Astrocyte of the cerebellum (primary cell): ENCODE results near the gene NSUN5.
"Not testable (repeated sequence)": the region's sequence is repeated elsewhere in the genome, so short reads cannot be mapped to it uniquely, and the experiment has no call there.

Source experiments
- DNase-seq: peaks from one replicate; pipeline ENCODE4 v3.0.0-alpha.2; 2011; ENCODE audit warnings: low read depth
- H3K4me3 ChIP-seq: 2 replicates; pipeline ENCODE4 v1.5.1; 2011; ENCODE audit warnings: mild to moderate bottlenecking, low read depth, low read length, moderate library complexity
- in situ Hi-C: cut with HindIII; loops from 2 replicates; pipeline ENCODE4 v1.10.0; 2017; ENCODE audit warnings: low sequenced_read_pairs
- TF ChIP-seq, protein P1 (sequence below): IDR thresholded peaks from 2 replicates; pipeline ENCODE4 v1.5.1; 2012; ENCODE audit warnings: low read length, low read depth, moderate library complexity, mild to moderate bottlenecking; ENCODE audit errors: missing control alignments

The NSUN5 gene

DNA sequence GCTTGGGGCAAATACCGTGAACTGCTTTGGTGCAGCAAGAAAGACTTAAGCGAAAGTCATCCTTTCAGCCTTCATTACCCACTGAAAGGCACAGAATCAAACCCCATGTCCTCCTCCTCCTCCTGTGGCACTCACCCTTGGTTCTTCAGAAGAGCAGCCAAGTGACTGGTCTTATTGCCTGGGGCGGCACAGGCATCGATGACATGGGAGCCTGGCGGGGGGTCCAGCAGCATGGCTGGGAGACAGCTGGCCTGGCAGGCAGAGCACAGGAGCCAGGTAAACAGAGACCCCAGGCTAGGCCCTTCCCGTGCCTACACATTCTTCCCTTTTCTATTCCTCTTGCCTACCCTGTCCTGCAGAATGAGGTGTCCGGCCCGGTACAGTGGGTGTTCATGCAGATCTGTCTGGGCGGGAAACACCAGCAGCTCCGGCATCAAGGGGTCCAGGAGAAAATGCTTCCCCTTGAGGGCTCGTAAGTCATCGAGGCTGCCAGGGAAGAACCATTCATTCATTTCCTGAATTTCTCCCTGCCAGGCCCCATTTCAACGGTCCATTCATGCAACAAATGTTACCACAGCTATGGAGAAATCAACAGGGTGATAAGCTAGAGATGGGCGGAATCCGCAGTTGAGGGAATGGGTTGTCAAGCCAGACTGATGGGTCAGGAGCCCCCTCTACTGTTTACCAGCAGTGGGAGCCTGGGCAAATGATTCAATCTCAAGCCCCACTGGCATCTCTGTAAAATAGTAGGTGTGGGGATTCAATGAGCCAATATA, 3.8 kb downstream of the NSUN5 start:
- in situ Hi-C loops, DNase-seq, H3K4me3 ChIP-seq: not testable (repeated sequence)
- TF ChIP-seq, protein P1, sequence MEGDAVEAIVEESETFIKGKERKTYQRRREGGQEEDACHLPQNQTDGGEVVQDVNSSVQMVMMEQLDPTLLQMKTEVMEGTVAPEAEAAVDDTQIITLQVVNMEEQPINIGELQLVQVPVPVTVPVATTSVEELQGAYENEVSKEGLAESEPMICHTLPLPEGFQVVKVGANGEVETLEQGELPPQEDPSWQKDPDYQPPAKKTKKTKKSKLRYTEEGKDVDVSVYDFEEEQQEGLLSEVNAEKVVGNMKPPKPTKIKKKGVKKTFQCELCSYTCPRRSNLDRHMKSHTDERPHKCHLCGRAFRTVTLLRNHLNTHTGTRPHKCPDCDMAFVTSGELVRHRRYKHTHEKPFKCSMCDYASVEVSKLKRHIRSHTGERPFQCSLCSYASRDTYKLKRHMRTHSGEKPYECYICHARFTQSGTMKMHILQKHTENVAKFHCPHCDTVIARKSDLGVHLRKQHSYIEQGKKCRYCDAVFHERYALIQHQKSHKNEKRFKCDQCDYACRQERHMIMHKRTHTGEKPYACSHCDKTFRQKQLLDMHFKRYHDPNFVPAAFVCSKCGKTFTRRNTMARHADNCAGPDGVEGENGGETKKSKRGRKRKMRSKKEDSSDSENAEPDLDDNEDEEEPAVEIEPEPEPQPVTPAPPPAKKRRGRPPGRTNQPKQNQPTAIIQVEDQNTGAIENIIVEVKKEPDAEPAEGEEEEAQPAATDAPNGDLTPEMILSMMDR: peak; percentile 16

DNA sequence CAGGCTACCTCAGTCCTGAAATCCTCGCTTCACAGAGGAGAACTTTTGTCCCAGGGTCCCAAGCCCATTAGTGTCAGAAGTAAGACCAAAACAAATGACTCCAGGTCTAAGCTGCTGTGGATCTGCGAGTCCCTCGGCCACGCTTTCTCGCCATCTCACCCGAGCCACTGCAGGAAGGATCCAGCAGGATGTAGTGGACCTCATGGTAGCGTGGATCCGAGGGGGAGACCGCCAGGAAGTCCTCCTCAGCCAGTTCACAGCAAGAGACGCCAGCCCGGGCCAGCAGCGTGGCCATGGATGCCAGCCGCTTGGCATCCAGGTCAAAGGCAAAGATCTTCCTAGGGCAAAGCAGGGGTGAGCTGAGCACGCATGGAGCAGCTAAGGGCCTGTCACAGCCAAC, 4.6 kb downstream of the NSUN5 start:
- in situ Hi-C loops: no loop called here
- TF ChIP-seq, protein P1: no peak
- H3K4me3 ChIP-seq: no peak overlapping the region
- no peak for DNase-seq

DNA sequence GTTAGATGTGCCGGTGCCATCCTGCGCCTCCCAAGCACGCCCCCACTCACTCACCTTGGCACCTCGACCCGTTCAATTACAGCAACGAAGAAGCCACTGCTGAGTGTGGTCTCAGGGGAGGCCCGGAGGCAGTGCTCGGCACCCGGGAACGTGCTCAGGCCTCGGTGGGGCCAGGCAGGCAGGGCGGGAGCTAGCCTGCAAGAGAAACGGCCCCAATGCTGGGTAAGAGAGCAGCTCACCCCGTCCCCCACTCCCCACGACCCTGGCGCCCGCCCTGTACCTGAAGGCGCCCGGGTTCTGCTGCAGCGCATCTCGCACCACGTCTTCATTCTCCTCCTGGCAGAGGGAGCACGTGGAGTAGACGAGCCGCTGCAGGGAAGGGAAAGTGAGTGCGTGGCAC, 5.1 kb downstream of the NSUN5 start:
- no peak for DNase-seq
- TF ChIP-seq, protein P1: no peak
- in situ Hi-C loops: no loop called here
- no peak overlapping the region for H3K4me3 ChIP-seq

DNA sequence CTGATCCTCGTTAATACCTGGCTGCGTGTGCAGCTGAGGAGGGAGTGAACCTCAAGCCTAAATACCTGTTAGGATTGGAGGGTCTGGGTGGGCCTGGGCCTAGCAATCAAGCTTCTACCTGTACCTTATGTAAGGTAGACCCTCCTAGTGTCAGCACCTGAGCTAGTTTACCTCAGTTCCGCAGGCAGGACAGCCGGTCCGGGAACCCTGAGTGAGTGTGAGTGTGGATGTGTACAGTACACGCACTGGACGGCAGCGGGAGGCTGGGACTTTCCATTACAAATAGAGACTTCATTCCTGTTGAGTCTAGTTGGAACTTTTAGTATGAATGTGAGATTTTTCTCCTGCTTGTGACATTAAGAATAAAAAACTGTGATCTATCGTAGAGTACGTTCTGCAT, 5.8 kb downstream of the NSUN5 start:
- DNase-seq, in situ Hi-C loops, H3K4me3 ChIP-seq: not testable (repeated sequence)

DNA sequence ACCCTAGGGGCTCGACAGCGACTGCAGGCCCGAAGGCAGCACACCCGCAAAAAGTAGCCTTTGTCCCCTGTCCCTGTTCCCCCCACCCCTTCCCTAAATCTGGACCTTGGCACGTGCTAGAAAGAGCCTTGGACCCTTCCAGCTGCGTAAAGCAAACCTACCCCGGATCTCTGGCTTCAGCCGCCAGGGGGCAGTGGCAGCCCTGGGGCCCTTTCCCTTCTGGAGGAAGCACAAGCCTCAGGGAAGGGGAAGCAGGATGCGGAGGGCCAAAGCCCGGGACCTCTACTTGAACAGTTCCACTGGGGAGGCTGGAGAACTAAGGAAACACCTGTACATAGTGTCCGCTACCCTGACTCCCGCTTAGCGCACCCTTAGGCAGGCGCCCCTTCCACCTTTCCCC, 7.5 kb downstream of the NSUN5 start:
- DNase-seq, H3K4me3 ChIP-seq, in situ Hi-C loops: not testable (repeated sequence)

DNA sequence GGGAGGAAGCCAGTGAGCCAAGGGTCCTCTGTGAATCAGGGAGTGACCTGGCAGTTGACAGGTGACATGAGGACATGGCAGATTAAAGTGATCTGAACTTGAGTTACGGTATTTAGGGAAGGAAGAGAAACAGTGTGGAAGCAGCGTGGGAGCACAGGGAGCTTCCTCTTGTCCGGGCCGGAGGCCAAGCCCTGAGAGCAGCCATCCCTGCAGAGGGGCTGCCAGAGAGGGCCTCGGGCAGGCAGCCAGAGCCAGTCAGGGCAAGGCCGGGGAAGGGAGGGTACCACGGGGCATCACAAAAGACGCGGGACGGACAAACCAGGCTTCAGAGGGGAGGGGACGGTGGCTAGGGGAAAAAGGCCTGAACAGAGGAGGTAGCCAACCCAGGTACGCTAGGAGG, 8.8 kb downstream of the NSUN5 start:
- H3K4me3 ChIP-seq, in situ Hi-C loops, DNase-seq: not testable (repeated sequence)

DNA sequence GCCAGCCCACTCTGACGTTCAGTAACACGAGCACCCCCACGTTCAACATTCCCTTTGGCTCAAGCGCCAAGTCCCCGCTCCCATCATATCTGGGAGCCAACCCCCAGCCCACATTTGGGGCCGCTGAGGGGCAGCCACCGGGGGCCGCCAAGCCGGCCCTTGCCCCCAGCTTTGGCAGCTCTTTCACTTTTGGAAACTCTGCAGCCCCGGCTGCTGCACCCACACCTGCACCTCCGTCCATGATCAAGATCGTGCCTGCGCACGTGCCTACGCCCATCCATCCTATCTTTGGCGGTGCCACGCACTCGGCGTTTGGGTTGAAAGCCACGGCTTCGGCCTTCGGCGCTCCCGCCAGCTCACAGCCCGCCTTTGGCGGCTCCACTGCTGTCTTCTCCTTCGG, 10.9 kb downstream of the NSUN5 start:
- DNase-seq, H3K4me3 ChIP-seq, in situ Hi-C loops: not testable (repeated sequence)

DNA sequence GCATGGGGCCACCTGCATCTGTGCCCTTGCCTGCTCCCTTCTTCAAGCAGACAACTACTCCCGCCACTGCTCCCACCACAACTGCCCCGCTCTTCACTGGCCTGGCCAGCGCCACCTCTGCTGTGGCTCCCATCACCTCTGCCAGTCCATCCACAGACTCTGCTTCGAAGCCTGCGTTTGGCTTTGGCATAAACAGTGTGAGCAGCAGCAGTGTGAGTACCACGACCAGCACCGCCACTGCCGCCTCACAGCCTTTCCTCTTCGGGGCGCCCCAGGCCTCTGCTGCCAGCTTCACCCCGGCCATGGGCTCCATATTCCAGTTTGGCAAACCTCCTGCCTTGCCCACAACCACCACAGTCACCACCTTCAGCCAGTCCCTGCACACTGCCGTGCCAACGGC, 11.4 kb downstream of the NSUN5 start:
- in situ Hi-C loops, DNase-seq, H3K4me3 ChIP-seq: not testable (repeated sequence)

DNA sequence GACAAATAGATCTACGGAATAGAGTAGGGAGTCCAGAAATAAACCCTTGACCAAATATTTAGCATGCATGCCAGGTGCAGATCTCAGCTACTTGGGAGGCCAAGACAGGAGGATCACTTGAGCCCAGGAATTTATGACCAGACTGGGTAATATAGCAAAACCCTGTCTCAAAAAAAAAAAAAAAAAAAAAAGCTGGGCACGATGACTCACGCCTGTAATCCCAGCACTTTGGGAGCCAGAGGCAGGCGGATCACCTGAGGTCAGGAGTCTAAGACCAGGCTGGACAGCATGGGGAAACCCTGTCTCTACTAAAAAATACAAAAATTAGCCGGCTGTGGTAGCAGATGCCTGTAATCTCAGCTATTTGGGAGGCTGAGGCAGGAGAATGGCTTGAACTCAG, 31.4 kb downstream of the NSUN5 start:
- H3K4me3 ChIP-seq, DNase-seq, in situ Hi-C loops: not testable (repeated sequence)

DNA sequence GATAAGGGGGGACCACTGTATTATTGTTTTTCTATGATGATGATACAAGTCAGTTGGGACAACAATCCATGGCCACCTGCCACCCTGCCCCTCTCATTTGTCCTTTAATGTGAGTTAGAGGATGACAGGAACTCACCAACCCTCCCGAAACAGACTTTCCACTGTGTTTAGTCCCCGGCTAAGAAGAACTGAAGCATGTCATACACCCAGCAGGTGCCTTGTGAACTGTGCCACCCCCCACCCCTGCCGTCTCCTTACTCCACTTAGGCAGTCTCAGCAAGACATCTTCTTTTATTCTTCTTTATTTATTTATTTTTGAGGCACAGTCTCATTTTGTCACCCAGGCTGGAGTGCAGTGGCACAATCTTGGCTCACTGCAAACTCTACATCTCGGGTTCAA, 40.8 kb downstream of the NSUN5 start:
- DNase-seq, in situ Hi-C loops, H3K4me3 ChIP-seq: not testable (repeated sequence)

DNA sequence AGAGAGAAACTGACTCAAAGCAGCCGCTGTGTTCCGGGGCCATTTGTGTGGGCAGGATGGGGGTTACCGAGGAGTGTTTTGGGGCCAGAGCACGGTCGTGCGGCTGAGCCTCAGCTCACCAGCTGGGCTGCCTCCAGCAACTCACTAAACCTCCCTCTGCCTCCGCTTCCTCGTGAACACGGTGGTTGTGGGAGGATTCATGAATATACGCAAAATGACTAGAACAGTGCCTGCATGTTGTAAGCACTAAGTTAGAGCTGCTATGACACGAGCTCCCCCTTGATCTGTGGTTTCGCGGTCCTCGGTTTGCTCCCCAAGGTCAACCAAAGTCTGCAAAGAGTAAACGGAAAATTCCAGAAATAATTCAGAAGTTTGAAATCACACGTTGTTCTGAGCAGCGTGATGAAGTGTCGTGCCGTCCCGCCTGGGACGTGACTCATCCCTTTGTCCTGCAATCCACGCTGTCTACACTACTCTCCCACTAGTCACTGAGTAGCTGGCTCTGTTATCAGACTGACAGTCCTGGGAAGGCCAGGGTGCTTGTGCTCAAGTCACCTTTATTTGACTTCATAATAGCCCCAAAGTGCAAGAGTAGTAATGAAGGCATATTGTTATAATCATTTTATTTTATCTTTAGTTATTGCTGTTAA, 41.8 kb downstream of the NSUN5 start:
- H3K4me3 ChIP-seq, DNase-seq, in situ Hi-C loops: not testable (repeated sequence)

DNA sequence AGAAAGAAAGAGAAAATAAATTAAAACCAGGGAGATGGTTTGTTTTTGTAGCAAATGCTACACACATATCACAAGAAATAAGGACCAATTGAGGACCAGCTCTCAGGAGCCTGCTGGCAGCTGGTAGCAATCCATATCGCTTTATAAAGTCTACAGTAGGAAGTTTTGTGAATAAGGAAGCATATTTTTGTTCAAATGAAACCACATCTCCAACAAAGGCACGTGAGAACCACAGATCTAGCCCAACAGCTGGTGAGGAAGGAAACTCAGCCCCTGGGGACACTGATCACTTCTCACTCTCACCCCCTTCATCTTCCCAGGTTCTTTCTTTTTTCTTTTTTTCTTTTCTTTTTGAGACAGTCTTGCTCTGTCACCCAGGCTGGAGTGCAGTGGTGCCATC, 46.2 kb downstream of the NSUN5 start:
- in situ Hi-C loops, H3K4me3 ChIP-seq, DNase-seq: not testable (repeated sequence)
